ENCODE results near the gene RABGGTA.

GRCh38 chr14:24262821-24263733 lies 8.3 kb downstream of the RABGGTA start, which contains the start of gene TGM1:
- TF ChIP-seq YY1 (IDR thresholded peaks at IDR 0.05; ENCODE audit: low read depth) (no peak), NFIC (IDR thresholded peaks at IDR 0.05) (no peak), EP300 (IDR thresholded peaks at IDR 0.05; ENCODE audit: borderline replicate concordance) (no peak), MAX (IDR thresholded peaks at IDR 0.05) (no peak), REST (IDR thresholded peaks at IDR 0.05; ENCODE audit: low read depth) (no peak)

All from Ishikawa (cell line).